ENCODE measurements around the gene RREB1.

RREB1 gene

GRCh38 chr6:7145585-7145884 lies 37.8 kb downstream of the RREB1 start:
- Histone ChIP-seq H3K4me3 (ENCODE audit: low read depth, low read length) (no peak overlapping the region), H3K27ac (no peak overlapping the region), H3K36me3 (replicated peaks) (no peaks in the 10 kb centered on the region), H3K27me3 (replicated peaks) (no peaks in the 10 kb centered on the region)
- no peak for TF ChIP-seq CTCF (IDR thresholded peaks at IDR 0.05; ENCODE audit: low read depth, low read length, missing control alignments)
- in situ Hi-C loops (cut with HindIII; ENCODE audit: low pct_ligation_motif_present, low sequenced_read_pairs), result no loop called here
- DNase-seq, result no peak

- in situ Hi-C loops (cut with HindIII; ENCODE audit: low pct_ligation_motif_present, low sequenced_read_pairs), result no loop called here
- peak; percentile 58 for DNase-seq
- Histone ChIP-seq H3K4me3 (ENCODE audit: low read depth, low read length) (no peak overlapping the region), H3K27me3 (replicated peaks) (no peaks in the 10 kb centered on the region), H3K27ac (peak overlapping the region; percentile 82), H3K36me3 (replicated peaks) (no peaks in the 10 kb centered on the region)
- no peak for TF ChIP-seq CTCF (IDR thresholded peaks at IDR 0.05; ENCODE audit: low read depth, low read length, missing control alignments)
Observed at GRCh38 chr6:7145885-7146828, 38.4 kb downstream of the RREB1 start.

DNA sequence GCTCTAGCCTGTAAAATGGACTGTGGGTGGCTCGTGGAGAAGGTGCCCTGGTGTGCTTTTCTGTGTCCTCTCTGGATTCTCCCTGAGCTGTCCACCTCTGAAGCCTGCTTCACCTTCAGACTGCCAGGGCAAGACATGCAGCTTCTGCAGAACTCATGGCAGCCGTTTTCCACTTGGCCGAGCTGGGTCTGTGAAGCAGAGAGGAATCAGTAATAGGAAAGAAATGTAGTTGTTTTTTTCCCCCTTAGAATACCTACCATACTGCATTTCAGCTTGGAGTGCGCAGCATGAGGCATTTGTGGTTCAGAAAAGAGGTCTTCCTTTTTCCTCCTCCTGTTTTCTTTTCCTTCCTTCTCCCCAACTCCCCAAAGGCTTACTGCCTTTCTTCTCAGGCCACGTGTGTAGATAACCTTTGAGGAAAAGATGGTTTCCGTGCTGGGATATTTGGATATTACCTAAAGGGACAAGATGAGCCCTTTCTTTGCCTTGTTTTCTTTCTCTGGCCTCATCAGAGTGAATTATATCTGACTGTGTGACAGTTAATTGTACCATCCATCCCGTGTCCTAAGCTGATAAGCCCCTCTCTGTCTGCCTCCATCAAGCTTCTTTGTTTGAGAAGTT lies 39.4 kb downstream of the RREB1 start:
- no peak for DNase-seq
- H3K27ac ChIP-seq, result peak overlapping the region; percentile 82
- in situ Hi-C loops (cut with HindIII; ENCODE audit: low pct_ligation_motif_present, low sequenced_read_pairs), result no loop called here
- no peak overlapping the region for H3K4me3 ChIP-seq (ENCODE audit: low read depth, low read length)
- no peak for TF ChIP-seq CTCF (IDR thresholded peaks at IDR 0.05; ENCODE audit: low read depth, low read length, missing control alignments)
- no peaks in the 10 kb centered on the region for H3K27me3 ChIP-seq (replicated peaks)
- H3K36me3 ChIP-seq (replicated peaks), result no peaks in the 10 kb centered on the region

DNA sequence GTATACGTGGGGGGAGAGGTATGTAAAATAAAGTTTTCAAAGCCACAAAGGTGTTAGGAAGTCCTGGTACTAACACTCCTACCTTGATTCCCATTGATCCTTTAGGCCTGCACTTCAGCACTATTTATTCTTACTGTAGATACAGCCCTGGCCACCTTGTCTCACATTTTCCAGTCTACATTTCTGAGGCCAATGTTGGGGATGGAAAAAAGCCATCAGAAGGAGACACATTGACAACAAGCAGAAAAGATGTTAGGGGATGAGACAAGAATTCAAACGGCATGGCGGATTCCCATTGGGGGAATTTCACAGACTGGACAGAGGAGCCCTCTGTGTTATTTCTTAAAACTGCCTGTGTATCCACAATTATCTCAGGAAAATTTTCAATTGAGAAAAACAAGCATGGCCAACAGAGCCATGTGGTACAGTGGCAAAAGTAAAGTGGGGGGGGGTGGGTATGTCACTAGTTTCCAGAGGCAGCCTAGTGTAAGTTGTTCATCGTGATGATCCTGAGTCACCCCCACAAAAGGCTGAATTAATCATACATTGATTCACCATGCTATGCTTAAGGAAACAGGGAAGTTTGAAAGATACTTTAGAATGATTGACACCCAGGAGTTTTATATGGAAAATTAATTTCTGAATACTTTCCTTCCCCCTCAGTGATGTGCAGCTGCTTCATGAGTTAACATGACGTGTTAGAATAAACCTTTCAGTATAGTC lies 40.5 kb downstream of the RREB1 start:
- H3K27ac ChIP-seq, result peak overlapping the region; percentile 51
- TF ChIP-seq CTCF (IDR thresholded peaks at IDR 0.05; ENCODE audit: low read depth, low read length, missing control alignments), result no peak
- in situ Hi-C loops (cut with HindIII; ENCODE audit: low pct_ligation_motif_present, low sequenced_read_pairs), result no loop called here
- no peak overlapping the region for H3K4me3 ChIP-seq (ENCODE audit: low read depth, low read length)
- H3K27me3 ChIP-seq (replicated peaks), result no peaks in the 10 kb centered on the region
- DNase-seq, result peak; percentile 74
- no peaks in the 10 kb centered on the region for H3K36me3 ChIP-seq (replicated peaks)

GRCh38 chr6:7150381-7151064 lies 42.8 kb downstream of the RREB1 start:
- Histone ChIP-seq H3K36me3 (replicated peaks) (no peaks in the 10 kb centered on the region), H3K4me3 (ENCODE audit: low read depth, low read length) (no peak overlapping the region), H3K27ac (no peak overlapping the region), H3K27me3 (replicated peaks) (no peaks in the 10 kb centered on the region)
- DNase-seq, result no peak
- no peak for TF ChIP-seq CTCF (IDR thresholded peaks at IDR 0.05; ENCODE audit: low read depth, low read length, missing control alignments)
- in situ Hi-C loops (cut with HindIII; ENCODE audit: low pct_ligation_motif_present, low sequenced_read_pairs), result no loop called here
